ENCODE data around the gene SIGLEC1.
A peak's percentile ranks its signal among the peaks of the same experiment; 100 is the strongest.

SIGLEC1 gene

DNA sequence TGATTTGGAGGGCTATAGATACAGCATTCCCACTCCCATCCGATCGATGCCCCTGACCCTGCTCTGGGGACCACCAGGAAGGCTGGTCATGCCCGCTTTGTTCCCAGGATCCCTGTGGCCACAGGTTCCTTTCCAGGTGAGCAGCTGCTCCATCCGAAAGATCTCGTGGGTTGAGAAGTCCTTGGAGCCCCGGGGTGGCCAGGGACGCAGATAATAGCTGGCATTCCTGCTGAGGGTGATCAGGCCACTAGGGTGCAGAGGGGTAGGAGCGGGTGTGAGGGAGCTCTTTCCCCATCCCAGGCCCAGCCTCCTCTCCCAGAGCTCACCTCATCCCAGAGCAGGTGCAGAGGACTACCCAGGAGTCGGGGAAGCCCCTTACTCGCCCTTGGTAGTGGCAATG, 38.0 kb downstream of the SIGLEC1 start:
- H3K4me2 ChIP-seq (ENCODE audit: low read depth, low read length): no peak overlapping the region
- no peaks in the 10 kb centered on the region for H3K79me2 ChIP-seq (ENCODE audit: low read length)
- no peaks in the 10 kb centered on the region for H3K36me3 ChIP-seq (replicated peaks; ENCODE audit: insufficient read depth, low read length)
- no peak for TF ChIP-seq EZH2 (optimal IDR thresholded peaks at IDR 0.05; ENCODE audit: low read depth, low read length)
- TF ChIP-seq, protein P1, sequence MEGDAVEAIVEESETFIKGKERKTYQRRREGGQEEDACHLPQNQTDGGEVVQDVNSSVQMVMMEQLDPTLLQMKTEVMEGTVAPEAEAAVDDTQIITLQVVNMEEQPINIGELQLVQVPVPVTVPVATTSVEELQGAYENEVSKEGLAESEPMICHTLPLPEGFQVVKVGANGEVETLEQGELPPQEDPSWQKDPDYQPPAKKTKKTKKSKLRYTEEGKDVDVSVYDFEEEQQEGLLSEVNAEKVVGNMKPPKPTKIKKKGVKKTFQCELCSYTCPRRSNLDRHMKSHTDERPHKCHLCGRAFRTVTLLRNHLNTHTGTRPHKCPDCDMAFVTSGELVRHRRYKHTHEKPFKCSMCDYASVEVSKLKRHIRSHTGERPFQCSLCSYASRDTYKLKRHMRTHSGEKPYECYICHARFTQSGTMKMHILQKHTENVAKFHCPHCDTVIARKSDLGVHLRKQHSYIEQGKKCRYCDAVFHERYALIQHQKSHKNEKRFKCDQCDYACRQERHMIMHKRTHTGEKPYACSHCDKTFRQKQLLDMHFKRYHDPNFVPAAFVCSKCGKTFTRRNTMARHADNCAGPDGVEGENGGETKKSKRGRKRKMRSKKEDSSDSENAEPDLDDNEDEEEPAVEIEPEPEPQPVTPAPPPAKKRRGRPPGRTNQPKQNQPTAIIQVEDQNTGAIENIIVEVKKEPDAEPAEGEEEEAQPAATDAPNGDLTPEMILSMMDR (IDR thresholded peaks at IDR 0.05; ENCODE audit: low read length): no peak
- TF ChIP-seq EZH2phosphoT487 (IDR thresholded peaks at IDR 0.05; ENCODE audit: low read length): no peak
- H4K20me1 ChIP-seq (ENCODE audit: insufficient read depth, low read length): no peaks in the 10 kb centered on the region
- no peak overlapping the region for H2AFZ ChIP-seq (ENCODE audit: low read length)
- no peaks in the 10 kb centered on the region for H3K9me2 ChIP-seq (replicated peaks; ENCODE audit: insufficient read depth, low read length)
- no peaks in the 10 kb centered on the region for H3F3A ChIP-seq (ENCODE audit: insufficient read depth, low read length)
- H3K9ac ChIP-seq (ENCODE audit: low read length): no peak overlapping the region
- H3K27me3 ChIP-seq (replicated peaks; ENCODE audit: insufficient read depth, low read length): peaks cover 72% of the 10 kb centered on the region
- H3K9me3 ChIP-seq (replicated peaks; ENCODE audit: insufficient read depth, low read length): no peaks in the 10 kb centered on the region
- H3K27ac ChIP-seq (ENCODE audit: low read length): no peak overlapping the region
- no peak for DNase-seq
- no peak overlapping the region for H3K4me3 ChIP-seq (ENCODE audit: low read length)
- H3K4me1 ChIP-seq (ENCODE audit: low read length): no peaks in the 10 kb centered on the region

DNA sequence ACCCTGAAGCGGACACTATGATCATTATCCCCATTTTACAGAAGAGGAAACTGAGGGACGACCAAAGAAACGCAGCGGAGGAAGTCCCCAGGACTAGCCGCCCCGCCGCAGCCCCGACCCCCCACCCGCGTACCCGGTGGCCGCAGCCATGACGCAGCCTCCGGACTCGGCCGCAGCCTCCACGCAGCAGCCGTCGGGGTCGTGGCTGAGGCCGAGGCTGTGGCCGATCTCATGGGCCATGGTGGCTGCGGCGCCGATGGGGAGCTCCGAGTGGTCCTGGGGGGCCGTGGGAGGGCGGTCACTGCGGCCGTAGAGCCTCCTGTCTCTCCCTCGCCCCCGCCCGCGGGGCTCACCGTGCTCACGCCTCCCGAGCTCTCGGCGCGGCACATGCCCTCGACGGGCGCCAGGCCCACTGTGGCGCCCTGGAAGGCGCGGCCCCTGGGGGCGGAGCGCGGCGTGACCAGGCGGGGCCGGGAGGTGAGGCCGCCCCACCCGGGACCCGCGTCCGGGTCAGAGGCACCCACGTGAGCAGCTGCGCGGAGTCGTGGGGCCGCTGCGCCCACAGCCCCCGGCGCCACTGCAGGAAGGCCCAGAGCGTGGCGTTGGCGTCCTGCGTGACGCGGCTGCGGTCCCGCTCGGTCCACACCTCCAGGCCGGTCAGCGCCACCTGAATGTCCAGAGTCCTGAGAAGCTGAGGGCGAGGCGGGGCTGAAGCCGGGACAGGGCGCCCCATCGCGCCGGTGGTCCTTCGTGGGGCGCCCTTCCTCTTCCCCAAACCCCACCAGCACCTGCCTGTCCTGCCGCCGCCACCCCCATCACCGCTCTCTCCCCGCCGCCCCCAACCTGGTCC, 39.0 kb downstream of the SIGLEC1 start:
- H4K20me1 ChIP-seq (ENCODE audit: insufficient read depth, low read length): no peaks in the 10 kb centered on the region
- peak overlapping the region; percentile 41; the same call in 1 of the 2 replicates for H3K4me2 ChIP-seq (ENCODE audit: low read depth, low read length)
- H3K27ac ChIP-seq (ENCODE audit: low read length): no peak overlapping the region

DNA sequence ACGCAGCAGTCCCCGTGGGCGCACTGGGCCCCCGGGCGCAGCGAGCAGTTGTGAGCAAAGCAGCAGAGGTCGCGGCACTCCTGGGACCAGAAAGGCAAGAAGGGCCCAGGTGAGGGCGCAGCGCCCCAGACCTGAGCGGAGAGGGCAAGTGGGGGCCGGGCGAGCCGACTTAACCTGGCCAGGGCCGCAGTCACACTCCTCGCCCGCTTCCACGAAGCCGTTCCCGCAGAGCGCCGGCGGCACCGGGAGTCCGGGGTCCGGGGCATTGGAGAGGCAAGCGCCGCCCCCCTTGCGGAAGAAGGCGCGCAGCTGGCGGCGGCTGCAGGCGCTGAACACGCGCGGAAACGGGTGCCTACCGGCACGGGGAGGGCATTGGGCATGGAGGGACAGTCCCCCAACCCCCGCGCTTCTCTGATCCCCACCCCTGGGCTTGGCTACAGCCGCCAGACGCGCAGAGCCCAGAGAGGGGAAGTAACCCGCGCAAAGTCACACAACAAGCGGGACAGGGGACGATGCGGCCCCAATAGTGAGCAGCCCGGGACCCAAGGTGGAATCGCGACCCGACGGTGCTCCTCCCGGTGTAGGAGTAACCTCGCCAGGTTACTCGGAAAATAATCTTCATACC, 39.7 kb downstream of the SIGLEC1 start:
- Histone ChIP-seq H3K9ac (ENCODE audit: low read length) (no peak overlapping the region), H3K4me2 (ENCODE audit: low read depth, low read length) (peak overlapping the region; percentile 41; the same call in 1 of the 2 replicates), H3K4me3 (ENCODE audit: low read length) (0 out of 2 replicates have a peak overlapping the region, but pooled peaks have one; percentile 27), H3K4me1 (ENCODE audit: low read length) (no peaks in the 10 kb centered on the region), H3K27me3 (replicated peaks; ENCODE audit: insufficient read depth, low read length) (peaks cover 57% of the 10 kb centered on the region), H3K79me2 (ENCODE audit: low read length) (no peaks in the 10 kb centered on the region), H3F3A (ENCODE audit: insufficient read depth, low read length) (no peaks in the 10 kb centered on the region), H3K9me3 (replicated peaks; ENCODE audit: insufficient read depth, low read length) (no peaks in the 10 kb centered on the region), H3K36me3 (replicated peaks; ENCODE audit: insufficient read depth, low read length) (no peaks in the 10 kb centered on the region), H3K9me2 (replicated peaks; ENCODE audit: insufficient read depth, low read length) (no peaks in the 10 kb centered on the region), H4K20me1 (ENCODE audit: insufficient read depth, low read length) (no peaks in the 10 kb centered on the region), H2AFZ (ENCODE audit: low read length) (0 out of 2 replicates have a peak overlapping the region, but pooled peaks have one; percentile 3), H3K27ac (ENCODE audit: low read length) (no peak overlapping the region)
- no peak for TF ChIP-seq EZH2phosphoT487 (IDR thresholded peaks at IDR 0.05; ENCODE audit: low read length)
- TF ChIP-seq, protein P1 (IDR thresholded peaks at IDR 0.05; ENCODE audit: low read length): peak; percentile 9; the same call in 1 of the 2 replicates
- no peak for TF ChIP-seq EZH2 (optimal IDR thresholded peaks at IDR 0.05; ENCODE audit: low read depth, low read length)
- DNase-seq: no peak

More for the DNA sequence above, 39.0 kb downstream of the SIGLEC1 start:
- Histone ChIP-seq H3K79me2 (ENCODE audit: low read length) (no peaks in the 10 kb centered on the region), H3K36me3 (replicated peaks; ENCODE audit: insufficient read depth, low read length) (no peaks in the 10 kb centered on the region), H3K4me1 (ENCODE audit: low read length) (no peaks in the 10 kb centered on the region), H3K9ac (ENCODE audit: low read length) (no peak overlapping the region), H3K9me2 (replicated peaks; ENCODE audit: insufficient read depth, low read length) (no peaks in the 10 kb centered on the region), H3K4me3 (ENCODE audit: low read length) (no peak overlapping the region), H3F3A (ENCODE audit: insufficient read depth, low read length) (no peaks in the 10 kb centered on the region), H2AFZ (ENCODE audit: low read length) (no peak overlapping the region), H3K9me3 (replicated peaks; ENCODE audit: insufficient read depth, low read length) (no peaks in the 10 kb centered on the region), H3K27me3 (replicated peaks; ENCODE audit: insufficient read depth, low read length) (peaks cover 65% of the 10 kb centered on the region)
- TF ChIP-seq EZH2phosphoT487 (IDR thresholded peaks at IDR 0.05; ENCODE audit: low read length): no peak
- no peak for TF ChIP-seq EZH2 (optimal IDR thresholded peaks at IDR 0.05; ENCODE audit: low read depth, low read length)
- TF ChIP-seq, protein P1 (IDR thresholded peaks at IDR 0.05; ENCODE audit: low read length): no peak
- no peak for DNase-seq

All from MM.1S (cell line).